ENCODE data around the gene OSBPL6. TPM values are rescaled to one million over a fixed set of nuclear protein-coding genes. Genes with fewer than 3 reads are reported as not detected.
"Not testable (repeated sequence)": the region's sequence is repeated elsewhere in the genome, so short reads cannot be mapped to it uniquely, and the experiment has no call there.

The OSBPL6 gene
- total RNA-seq, 1 donor = 5.2 TPM

GRCh38 chr2:178422097-178422496 lies 227.8 kb downstream of the OSBPL6 start:
- no peak for DNase-seq (ENCODE audit: low read depth)
- H3K4me3 ChIP-seq (ENCODE audit: low read depth, low read length) = no peak overlapping the region
- TF ChIP-seq CTCF (IDR thresholded peaks at IDR 0.05; ENCODE audit: insufficient read depth, low read length) = no peak

- not testable (repeated sequence) for H3K4me3 ChIP-seq (ENCODE audit: low read depth, low read length); DNase-seq (ENCODE audit: low read depth)
Observed at GRCh38 chr2:178423746-178424145, 229.4 kb downstream of the OSBPL6 start.

GRCh38 chr2:178425255-178425827 lies 231.0 kb downstream of the OSBPL6 start:
- TF ChIP-seq CTCF (IDR thresholded peaks at IDR 0.05; ENCODE audit: insufficient read depth, low read length) = no peak
- H3K4me3 ChIP-seq (ENCODE audit: low read depth, low read length) = no peak overlapping the region
- DNase-seq (ENCODE audit: low read depth) = no peak

GRCh38 chr2:178426388-178426787 lies 232.1 kb downstream of the OSBPL6 start:
- no peak overlapping the region for H3K4me3 ChIP-seq (ENCODE audit: low read depth, low read length)
- peak; percentile 31 for DNase-seq (ENCODE audit: low read depth)
- no peak for TF ChIP-seq CTCF (IDR thresholded peaks at IDR 0.05; ENCODE audit: insufficient read depth, low read length)

GRCh38 chr2:178427458-178427857 lies 233.1 kb downstream of the OSBPL6 start:
- DNase-seq (ENCODE audit: low read depth) = no peak
- no peak for TF ChIP-seq CTCF (IDR thresholded peaks at IDR 0.05; ENCODE audit: insufficient read depth, low read length)
- no peak overlapping the region for H3K4me3 ChIP-seq (ENCODE audit: low read depth, low read length)

- TF ChIP-seq CTCF (IDR thresholded peaks at IDR 0.05; ENCODE audit: insufficient read depth, low read length) = no peak
- no peak for DNase-seq (ENCODE audit: low read depth)
- no peak overlapping the region for H3K4me3 ChIP-seq (ENCODE audit: low read depth, low read length)
Observed at GRCh38 chr2:178428396-178428806, 234.1 kb downstream of the OSBPL6 start.

GRCh38 chr2:178429336-178429735 lies 235.0 kb downstream of the OSBPL6 start:
- DNase-seq (ENCODE audit: low read depth) = no peak
- H3K4me3 ChIP-seq (ENCODE audit: low read depth, low read length) = no peak overlapping the region
- TF ChIP-seq CTCF (IDR thresholded peaks at IDR 0.05; ENCODE audit: insufficient read depth, low read length) = no peak

Measured in fibroblast of the aortic adventitia (primary cell).